Right renal pelvis (tissue), 4 donors: Measurements from ENCODE around the gene ULK1. TPM values are rescaled to one million over a fixed set of nuclear protein-coding genes. Genes with fewer than 3 reads are reported as not detected.
"Not testable (repeated sequence)": the region's sequence is repeated elsewhere in the genome, so short reads cannot be mapped to it uniquely, and the experiment has no call there.

Source experiments
- DNase-seq, 4 donors: peaks; one replicate each; pipeline ENCODE4 v3.0.0-alpha.2; 2013; ENCODE audit warnings: low read depth in 4 of 4, low spot score in 3 of 4, missing footprints in 1 of 4
- polyA plus RNA-seq, 4 donors: library from polyadenylated mRNA; unstranded; fragments of 120-200 nt; gene quantifications; one replicate each; pipeline ENCODE4 v1.2.1, GENCODE V29; 2013; ENCODE audit not compliant: insufficient read length in 4 of 4

ULK1 gene
- polyA plus RNA-seq, 4 donors = 23.1 to 35.0 (median 28.0) TPM

DNA sequence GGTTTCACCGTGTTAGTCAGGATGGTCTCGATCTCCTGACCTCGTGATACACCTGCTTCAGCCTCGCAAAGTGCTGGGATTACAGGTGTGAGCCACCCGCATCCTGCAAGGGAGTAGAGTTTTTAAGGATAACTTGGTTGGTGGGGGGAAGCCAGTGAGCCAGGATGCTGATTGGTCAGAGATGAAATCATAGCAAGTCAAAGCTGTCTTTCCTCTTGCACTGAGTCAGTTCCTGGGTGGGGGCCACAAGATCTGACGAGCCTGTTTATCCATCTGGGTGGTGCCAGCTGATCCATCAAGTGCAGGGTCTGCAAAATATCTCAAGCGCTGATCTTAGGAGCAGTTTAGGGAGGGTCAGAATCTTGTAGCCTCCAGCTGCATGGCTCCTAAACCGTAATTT lies 9.3 kb upstream of the ULK1 start:
- DNase-seq = not testable (repeated sequence)

DNA sequence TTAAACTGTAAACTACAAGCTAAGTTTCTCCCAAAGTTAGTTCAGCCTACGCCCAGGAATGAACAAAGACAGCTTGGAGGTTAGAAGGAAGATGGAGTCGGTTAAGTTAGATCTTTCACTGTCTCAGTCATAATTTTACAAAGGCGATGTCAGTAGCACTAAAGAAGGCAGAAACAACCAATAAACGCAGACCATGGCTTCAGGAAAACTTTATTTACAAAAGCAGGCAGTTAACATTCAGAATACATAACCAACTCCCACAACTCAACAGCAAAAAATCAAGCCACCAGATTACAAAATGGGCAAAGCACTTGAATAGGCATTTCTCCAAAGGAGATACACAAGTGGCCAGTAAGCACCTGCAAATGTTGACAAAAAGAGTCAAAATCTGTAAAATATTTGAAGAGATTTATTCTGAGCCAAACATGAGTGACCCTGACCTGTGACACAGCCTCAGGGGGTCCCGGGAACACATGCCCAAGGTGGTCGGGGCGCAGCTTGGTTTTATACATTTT lies 8.8 kb upstream of the ULK1 start:
- no peak for DNase-seq

DNA sequence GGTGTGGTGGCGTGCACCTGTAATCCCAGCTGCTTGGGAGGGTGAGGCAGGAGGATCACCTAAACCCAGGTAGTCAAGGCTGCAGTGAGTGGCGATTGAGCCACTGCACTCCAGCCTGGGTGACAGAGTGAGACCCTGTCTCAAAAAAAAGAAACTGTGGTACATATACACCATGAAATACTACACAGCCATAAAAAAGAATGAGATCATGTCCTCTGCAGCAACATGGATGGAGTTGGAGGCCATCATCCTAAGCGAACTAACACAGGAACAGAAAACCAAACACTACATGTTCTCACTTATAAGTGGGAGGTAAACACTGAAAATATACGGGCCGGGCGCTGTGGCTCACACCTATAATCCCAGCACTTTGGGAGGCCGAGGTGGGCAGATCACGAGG lies 2.7 kb upstream of the ULK1 start:
- not testable (repeated sequence) for DNase-seq

DNA sequence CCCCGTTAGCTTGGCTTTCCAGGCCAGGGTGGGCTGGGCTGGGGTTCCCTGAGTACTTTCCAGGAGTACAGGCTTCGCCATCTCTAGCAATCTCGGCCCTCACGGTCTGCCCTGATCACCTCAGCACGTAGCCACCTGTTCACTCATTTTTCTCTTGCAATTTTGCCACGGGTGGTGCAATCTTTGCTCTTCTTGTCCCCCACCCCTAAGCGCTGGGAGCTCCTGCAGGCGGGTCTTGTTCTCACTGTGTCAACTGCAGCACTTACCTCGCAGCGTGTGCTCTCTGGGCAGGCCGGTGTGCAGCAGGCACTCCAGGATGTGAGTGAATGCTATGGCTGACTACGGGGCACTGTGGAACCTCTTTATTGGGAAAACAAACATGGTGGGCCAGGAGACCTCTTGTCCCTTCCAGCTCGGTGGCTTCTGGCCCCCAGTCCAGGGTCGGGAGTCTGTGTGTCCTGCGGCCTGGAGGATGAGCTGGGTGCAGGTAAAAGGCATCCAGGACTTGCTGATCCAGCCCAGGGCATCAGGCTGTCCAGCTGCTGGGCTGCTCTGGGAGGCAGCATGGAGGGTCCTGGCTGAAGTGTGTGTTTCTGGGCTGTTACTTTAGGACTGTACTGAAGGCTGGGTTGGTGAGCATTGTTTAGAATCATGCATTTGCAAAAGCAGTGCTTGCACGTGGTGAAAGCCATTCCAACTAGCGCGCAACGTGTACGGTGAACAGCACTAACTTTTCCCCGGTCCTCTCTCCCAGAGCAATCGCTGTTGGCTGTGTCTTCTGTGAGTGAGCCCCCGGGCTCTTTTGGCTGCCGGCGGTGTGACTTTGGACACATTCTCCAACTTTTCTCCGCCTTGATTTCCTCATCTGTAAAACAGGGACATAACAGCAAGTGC lies 1.5 kb upstream of the ULK1 start:
- no peak for DNase-seq

DNA sequence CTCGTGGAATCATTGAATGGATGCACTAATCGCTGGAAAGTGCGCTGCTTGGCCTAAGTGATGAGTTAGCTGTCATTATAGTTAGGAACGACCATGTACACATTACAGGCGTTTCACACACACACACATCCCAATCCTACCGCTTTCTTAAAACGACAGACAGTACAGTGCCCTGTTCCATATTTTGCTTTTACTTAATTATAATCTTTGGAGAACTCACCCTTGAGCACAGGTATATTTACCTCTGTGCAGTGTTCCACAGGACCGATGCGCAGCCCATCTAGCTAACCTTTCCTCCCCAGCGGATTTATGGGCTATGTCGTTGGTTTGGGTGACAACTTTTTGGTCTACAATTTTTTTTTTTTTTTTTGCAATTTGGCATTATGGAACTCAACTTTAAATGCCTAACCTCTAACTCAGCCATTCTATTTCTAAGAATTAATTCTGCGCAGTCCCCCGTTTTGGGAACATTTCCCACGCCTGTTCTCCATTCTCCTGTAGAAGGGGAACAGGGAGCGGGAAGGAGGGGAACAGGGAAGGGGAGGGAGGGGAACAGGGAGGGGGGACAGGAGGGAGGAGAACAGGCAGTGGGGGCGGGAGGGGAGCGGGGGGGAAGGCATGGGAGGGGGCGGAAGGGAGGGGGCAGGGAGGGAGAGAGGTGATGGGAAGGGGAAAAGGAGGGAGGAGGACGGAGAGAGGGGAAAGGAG lies 663 bp upstream of the ULK1 start:
- peak in 1 of 4 donors; percentile 13 for DNase-seq

DNA sequence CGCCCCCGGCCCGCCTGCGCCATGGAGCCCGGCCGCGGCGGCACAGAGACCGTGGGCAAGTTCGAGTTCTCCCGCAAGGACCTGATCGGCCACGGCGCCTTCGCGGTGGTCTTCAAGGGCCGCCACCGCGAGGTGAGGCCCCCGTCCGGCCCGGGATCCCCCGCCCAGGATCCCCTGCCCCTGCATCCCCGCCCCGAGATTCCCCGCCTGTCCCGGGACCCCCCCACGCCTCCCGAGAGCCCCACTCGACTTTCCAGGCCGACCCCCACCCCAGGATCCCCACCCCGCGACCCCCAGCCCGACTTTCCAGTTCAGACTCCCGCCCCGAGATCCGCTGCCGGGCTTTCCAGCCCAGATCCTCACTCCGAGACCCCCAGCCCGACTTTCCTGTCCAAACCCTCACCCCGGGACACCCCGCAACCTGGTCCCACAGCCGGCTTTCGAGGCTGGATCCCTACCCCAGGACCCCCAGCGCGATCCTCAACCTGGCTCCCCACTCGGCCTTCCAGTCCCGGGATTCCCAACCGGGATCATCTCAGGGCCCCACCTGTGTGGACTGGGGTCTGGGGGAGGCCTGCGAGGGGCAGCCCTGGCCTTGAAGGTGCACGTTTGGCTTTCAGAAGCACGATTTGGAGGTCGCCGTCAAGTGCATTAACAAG lies 688 bp downstream of the ULK1 start:
- DNase-seq = no peak

DNA sequence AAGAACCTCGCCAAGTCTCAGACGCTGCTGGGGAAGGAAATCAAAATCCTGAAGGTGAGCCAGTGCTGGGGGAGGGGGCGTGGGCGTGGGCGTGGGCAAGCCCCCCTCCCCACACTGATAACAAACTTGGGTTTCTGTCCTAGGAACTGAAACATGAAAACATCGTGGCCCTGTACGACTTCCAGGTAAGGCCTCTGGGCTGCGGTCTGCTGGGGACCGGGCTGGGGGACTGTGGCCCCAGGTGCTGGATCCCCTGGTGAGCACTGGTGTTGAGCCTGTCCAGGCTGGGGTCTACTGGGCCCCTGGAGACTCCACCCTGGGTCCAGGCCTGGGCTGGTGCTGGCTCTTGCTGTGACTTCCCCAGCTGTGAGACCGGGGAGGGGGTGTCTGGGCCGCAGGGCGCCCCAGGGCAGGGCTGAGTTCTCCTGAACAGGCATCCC lies 1.2 kb downstream of the ULK1 start:
- no peak for DNase-seq

DNA sequence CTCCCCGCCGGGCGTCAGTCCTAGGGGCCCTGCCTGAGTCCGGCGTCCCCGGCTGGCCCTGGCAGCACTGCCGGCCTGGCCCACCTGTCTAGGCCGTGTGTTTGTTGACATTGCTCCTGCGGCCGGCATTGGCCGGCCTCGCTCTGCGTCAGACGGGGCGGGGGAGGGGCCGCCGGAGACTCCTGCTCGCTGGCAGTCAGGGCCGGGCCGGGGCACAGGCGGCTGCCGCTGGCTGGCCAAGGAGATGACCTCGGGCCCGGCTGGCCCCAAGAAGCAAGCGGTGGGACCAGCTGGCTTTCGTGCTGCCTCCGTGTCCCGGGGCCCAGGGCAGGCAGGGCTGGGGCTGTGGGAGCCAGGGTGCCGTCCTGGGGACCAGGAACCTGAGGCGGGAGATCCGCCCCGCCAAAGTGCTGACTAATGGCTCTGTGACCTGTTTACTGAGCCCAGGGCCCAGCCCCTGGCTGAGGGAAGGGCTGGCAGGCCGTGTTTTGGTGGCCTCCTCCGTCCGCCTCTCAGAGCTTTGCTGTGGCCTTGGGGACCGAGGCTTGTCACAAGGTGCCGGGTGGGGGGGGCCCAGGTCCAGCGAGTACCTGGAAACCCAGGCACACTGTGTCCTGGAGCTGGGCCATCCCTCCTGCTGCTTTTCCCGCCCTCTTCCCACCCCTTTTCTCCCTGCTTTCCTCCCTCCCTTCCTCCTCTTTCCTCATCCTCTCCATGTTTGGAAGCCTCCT lies 1.8 kb downstream of the ULK1 start:
- peak; percentile 66 to 72 (median 70) for DNase-seq

DNA sequence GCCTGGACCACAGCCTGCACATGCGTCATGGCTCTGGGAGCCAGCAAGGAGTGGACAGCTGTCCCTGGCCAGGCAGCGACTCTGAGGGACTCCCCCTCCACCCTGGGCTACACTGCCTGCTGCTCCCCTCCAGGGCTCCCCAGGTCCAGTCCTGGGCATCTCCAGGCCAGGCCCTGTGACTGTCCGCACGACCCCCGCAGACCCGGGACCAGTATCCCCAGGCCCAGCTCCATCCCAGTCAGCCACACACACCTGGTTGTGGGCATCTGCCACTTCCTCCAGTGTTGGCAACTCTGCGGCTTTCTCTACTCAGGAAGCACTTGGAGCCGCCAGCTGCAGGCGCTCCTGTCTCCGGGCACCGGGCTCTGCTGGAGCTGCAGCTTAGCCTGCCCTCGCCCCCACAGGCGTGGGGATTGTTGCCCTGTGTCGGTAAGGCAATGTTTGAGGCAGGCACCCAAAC lies 2.4 kb downstream of the ULK1 start:
- no peak for DNase-seq

DNA sequence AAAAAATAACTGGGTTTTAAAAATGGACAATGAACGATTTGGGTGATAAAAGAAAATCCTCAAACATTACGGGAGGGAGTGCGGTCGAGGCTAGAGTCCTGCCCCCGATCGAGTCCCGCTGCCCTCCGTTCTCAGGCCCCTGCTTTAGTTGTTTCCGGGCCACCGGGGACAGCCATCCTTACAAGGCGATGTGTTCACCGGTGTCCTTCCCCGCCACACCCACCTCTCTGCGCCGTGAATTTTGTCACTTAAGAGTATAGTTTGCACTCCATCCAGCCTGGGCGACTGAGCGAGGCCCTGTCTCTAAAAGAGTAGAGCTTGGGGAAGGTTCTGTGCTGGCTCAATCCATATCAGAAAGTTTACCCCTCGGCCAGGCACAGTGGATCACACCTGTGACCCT lies 2.9 kb downstream of the ULK1 start:
- DNase-seq = no peak

DNA sequence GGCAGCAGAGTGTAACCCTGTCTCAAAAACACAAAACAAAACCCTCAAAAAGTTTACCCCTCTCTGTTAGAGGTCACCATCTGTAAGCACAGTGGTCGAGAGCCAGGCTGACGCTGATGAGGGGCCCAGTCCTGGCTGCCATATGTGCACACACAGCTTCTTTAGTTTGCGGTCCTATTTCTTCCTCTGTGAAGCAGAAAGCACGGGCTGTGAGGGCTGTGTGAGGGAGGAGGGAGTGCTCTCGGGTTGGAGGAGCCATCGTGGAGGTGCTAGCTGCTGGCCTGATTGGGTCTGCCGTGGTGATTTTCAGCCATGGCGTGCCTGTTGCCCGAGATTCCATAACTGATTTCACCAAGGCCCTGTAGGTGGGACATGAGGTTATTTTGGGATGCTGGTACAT lies 3.5 kb downstream of the ULK1 start:
- DNase-seq = no peak

DNA sequence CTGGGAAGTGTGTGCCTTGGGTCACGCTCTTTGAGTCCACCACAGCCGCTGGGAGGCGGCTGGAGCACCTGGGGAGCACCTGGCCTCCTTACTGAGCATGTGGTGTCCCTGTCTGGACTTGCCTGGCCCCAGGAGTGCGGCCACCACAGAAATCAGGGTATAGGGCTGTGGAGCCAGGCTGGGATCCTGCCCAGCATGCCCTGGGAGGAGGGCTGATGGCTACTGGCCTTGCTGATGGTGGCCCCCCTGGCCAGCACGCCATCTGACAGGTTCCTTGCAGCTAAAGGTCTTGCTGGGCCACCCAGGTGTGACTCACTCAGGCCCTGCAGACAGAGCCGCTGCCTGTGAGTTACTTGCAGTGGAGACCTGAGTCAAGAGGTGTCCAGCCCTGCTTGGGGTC lies 6.0 kb downstream of the ULK1 start:
- DNase-seq = no peak

DNA sequence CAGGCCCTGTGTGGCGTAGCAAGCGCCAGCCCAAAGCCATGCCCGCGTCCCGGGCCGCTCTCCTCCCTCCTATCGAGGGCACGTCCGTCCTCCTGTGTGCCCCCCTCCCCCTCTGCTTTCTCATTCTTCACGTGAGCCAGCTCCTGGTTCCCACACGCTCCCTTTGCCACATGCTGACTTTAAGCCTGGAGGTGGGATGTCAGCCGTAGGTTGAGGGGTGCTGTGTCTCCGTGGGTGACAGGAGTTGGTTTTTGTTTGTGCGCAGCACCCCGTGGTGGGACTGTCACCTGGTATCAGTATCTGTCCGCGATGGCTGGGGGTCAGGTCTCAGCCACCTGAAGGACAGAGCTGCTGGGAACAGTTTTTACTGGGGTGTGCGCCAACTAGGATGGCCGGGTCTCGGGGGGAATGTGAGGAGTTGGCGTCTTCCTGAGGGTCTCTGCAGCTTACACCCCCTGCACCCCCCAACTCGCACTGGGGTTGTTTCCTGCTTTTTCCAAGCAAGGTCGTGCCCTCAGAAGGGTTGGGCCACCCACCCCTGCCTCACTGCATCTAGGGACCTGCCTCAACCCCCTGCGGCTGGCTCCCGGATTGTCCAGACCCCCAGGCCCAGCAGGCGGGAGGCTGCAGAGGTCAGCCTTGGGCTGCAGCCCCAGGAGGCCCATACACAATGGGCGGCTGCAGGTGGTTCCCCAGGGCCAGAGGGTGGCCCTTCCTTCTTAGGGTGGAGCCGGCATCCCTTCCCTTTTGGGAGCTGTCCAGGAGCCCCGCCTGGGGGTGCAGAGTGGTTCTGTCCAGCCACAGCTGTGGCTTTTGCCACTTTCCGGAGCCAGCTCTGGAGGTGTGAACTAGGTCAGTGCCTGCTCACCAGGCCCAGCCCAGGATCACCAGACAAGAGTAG lies 7.3 kb downstream of the ULK1 start:
- no peak for DNase-seq

DNA sequence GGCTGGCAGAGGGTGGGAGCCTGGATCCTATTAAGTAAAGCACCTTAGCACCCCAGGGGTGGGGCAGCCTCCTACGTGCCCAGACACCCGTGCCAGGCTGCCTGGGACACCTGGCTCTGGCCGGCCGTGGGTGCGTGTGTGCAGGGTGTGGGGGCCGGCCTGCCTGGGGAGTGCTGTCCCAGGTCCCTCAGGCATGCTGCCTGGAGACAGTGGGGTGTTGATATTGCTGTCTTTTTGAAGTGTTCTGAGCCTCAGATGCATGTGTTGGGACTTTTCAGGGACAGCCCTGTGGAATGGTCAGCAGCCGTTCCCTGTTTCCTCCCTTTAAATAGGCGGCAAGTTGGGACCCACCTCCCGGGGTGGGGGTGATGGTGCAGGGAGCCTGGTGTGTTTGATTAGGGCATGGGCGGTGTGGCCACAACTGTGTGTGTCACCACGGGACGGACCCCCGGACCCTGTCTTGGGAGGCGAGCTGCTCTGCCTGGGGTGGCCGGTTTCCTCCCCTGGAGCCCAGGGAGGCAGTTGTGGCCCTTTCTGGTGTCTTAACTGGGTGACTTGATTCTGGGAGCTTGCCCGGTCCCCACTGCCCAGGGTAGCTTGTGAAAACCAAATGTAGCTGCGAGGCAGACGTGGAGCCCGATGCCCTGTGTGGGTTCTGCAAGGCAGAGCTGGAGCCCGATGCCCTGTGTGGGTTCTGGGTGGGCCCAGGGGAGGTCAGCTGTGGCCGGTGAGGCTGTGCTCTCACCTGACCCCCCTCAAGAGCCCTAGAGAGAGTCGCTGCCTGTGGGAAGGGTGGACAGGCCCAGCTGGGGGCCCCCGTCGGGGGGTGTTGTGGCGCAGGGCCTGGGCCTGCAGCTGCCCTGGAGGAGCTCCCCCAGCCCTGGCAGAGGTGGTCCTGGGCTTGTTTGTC lies 8.2 kb downstream of the ULK1 start:
- no peak for DNase-seq

DNA sequence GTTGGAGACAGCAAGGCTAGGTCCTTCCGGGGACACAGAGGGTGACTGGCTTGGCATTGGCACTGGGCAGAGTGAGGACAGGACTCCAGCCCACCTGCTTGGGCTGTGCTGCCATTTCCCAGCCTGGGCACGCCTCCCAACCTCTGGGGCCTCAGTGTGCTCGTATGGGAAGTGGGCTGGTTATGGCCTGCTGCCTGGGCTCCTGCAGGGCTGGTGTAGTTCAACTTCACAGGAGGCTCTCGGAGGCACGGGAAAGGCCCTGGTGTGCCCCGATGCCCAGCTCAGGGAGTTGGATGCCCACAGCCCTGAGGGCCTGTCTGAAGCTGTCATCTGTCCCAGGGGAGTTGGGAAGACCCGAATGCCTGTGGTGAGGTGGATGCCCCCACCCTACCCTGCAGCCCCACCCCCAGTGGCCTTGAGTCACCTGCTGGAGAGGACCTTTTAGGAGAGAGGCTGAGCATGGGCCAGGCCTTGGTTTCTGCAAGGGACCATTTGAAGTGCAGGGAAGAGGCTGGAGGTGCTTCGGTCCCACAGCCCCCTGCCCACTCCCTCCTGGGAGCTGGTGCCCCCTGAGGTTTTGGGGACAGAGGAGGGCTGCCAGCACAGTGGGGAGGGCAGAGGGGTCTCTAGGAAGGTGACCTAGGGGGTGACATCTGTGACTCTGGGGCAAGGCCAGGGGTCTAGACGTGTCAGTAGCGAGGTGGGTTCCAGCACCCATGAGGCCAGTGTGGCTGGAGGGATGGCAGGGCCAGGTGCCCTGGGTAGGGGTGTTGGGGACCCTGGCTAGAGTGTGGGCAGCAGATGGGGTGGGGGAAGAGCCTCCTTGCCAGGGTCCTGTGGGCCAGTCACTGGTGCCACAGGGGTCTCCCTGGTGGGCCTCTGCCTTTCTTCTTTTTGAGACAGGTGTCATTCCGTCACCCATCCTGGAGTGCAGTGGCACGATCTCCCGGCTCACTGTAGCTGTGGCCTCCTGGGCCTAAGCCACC lies 9.1 kb downstream of the ULK1 start:
- no peak for DNase-seq

DNA sequence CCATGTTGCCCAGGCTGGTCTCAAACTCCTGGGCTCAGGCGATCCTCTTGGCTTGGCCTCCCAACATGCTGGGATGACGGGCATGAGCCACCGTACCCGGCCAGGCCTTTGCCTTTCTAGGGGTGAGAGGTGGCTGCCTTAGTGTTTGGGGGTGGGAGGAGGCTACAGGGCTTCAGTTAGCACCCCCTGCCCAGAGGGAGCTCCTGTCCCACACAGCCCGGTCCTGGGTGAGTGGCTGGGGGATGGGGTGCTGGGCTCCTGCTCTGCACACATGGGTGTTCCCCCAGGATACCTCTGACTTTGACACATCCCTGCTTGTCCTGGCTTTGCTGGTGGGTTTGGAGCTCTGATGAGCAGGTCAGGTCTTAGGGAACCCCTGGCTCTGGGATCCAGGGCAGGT lies 9.9 kb downstream of the ULK1 start:
- DNase-seq = no peak

DNA sequence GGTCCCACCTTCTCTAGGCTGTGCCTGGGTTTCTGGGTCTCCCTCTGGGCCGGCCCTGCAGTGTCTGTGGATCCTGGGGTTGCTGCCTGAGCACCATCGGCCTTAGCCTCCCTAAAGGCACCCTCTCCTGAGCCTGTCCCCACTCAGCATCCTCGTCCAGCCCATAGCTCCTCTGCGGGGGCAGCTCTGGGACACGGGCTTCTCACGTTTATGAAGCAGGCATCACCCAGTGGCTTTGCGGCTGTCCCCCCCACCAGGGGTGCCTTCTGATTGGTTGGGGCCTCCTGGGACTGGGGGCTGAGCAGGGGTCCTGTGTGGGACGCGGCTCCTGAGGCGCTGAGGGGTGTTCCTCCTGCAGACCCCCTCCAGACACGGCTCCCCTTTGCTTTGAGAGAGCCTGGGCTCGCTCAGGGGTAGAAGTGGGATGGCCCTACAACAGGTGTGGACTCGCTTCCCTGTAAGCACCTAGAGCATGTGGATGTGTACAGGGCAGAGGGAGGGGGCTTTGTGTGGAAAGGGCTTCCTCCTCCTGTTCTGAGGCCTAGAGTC lies 10.7 kb downstream of the ULK1 start:
- no peak for DNase-seq
